HG03520 (cell line): ENCODE results near the gene PLCB1.

Experiments used
- ATAC-seq: cut with Tn5 transposase; IDR thresholded peaks from one replicate; pipeline ENCODE4 v1.9.1; 2021; ENCODE audit warnings: mild to moderate bottlenecking, moderate library complexity; ENCODE audit not compliant: unreplicated experiment

The PLCB1 gene

DNA sequence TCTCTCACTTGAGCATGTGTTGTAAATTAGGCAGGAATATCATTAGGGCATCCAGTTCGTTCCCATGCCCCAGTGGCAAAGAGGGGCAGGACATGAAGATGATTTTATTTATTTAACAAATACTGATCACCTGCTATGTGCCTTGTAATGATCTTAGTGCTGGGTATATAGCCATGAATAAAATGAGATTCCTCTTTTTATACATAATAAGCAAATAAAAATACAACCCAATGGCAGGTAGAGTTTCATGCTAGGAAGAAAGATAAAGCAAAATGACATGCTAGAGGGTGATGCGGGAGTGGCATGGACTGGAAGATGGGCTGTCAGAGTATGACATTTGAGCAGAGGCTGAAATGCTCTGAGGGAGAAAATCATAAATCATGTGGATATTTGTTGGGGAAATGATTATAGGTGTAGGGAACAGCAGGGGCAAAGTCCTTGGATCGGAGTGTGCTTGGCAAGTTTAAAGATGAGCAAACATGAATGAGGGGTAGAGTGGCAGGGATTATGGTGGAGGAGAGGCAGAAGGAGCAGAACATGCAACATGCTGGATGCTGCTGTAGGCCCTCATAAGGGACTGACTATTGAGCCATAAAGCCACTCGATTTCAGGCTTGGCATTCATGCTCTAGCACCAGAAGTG, 342.1 kb downstream of the PLCB1 start:
- ATAC-seq = no peak

DNA sequence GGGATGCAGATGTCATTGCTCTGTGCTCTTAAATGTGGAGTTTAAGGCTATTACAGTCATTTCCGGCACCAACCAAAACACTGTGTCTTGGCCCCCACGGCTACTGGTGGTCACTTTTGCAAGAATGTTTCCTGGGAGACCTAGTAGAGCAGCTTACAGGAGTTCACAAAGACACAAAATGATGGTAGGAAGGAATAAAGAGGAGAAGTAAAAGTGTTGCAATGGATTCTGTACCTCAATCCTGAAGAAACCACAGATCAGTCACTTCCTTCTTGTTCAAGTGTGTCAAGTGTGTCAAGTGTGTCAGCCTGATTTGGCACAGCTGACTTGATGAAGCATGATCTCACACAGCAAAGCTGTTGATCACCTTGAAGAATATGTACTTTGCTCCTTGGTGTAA, 344.0 kb downstream of the PLCB1 start:
- no peak for ATAC-seq

DNA sequence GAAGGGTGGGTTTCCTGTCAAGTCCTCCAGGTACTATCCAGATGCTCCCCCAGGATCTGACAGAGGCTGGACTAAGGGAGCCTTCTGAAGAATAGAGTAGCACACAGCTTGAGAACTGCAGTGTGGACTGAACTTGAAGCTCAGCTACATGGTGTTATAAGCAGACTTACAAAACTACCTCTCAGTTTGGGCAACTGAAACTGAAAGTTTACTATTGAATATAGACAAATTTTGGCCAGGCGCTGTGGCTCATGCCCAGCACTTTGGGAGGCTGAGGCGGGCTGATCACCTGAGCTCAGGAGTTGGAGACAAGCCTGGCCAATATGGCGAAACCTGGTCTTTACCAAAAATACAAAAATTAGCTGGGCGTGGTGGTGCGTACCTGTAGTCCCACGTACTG, 348.5 kb downstream of the PLCB1 start:
- ATAC-seq = no peak

DNA sequence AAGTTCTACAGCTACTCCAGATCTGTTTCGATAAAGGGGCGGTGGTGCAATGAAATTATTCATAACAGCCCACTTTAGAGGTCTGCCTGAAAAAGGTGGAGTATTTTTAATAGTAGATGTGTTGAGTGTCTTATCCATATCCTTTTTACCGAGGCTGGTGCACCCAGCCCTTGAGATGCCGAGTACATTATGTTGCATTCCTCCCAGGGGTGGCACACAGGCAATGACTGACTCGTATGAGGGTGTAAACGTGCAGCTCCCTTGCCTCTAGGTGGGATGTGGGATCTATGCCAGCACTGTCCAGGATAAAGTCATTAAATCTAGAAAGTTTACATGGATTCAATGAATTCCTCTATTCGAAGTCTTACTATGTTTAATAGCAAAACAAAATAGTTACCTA, 355.6 kb downstream of the PLCB1 start:
- no peak for ATAC-seq

DNA sequence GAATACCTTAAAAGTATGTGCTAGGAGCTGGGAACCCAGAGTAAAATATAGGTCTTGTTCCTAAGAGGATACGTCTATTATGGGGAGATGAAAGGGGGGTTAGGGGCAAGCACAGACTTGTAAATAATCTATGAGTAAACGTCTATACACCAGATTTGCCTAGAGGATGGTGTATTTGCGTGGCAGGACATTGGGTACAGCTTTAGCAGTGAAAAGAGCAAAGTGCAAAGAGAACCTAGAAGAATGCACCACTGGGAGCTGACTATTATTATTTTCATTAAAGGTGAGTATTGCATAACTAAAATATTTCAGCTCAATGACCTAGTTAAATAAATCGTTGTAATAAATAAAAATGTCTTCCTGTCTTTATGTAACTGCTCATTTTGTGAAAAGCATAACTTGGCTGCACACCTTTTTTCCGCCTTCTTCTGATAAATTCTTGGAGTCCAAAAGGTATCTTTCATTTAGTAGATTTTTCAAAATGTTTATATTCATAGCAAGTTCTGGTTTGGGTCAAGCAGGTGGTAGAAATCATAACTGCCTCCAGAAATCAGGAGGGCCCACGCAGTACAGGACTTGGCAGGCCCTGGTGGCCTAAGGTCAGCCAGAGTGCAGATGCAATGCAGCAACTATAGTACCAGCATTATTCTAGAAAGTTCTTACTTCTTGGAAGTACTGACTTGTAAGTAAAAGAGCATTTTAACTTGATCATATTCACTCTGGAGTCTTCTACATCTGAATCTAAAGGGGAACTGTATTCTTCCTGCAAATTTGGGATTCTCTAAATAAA, 357.2 kb downstream of the PLCB1 start:
- no peak for ATAC-seq

DNA sequence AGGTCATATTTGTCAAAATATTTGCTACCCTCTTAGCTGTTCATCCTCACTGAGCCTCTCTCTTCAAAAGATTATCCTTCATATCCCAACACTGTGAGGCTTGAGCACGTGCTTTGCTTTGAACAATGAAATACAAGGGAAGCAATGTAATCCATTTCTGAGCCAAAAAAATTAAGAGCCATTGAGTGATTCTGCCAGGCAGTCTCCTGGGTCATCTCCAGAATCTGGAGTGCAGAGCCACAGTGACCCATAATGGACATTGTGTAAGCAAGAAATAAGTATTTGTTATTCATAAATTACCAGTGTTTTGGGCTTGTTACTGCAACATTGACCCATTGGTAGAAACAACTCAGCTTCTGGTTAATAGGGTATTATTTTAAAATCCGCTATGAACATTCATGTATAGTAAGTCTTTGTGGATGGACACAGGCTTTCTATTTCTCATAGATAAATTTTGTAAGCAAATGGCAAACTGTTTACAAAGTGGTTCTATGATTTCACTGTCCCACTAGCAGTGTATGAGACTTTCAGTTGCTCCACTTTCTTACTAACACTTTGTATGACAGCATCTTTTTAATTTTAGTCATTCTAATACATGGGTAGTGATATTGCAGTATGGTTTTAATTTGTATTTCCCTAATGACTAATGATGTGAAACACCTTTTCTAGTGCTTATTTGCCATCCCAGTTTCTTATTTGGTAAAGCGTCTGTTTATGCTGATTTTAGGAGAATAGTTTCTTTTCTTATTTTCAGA, 358.2 kb downstream of the PLCB1 start:
- ATAC-seq = no peak

DNA sequence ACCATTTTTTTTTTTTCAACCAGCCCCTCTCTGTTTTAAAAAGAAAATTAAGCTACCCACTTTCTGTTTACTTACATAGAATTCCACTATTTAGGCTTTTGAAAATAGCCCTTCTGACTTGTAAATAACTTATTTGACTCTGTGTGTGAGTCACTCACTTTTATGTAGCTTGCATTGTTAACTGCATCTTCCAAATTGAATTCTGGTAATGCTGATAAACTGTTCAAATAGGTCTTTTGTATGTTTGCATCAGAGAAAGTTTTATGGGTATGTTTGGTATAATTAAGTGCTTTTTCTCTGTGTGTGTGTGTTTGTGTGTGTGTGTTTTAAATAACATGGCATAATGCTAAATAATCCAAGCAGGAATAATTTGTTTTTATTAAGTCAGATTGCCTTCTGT, 360.1 kb downstream of the PLCB1 start:
- ATAC-seq = no peak

DNA sequence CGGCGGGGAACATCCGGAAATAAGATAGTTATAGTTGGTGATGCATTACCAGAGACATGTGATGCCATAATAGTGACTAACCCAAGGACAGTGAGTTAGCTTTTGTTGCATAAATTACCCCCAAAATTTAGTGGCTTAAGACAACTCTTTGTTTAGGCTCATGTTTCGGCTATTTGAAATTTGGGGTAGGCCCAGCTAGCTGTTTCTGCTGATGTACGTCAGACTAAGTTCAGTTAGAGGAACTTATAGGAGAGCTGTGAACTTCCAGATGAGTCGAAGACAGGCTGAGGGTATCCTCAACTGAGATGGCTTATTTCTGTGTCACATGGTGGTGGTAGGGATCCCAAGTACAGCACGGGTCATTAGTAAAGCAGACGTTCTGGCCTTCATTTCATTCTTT, 366.5 kb downstream of the PLCB1 start:
- ATAC-seq = no peak

DNA sequence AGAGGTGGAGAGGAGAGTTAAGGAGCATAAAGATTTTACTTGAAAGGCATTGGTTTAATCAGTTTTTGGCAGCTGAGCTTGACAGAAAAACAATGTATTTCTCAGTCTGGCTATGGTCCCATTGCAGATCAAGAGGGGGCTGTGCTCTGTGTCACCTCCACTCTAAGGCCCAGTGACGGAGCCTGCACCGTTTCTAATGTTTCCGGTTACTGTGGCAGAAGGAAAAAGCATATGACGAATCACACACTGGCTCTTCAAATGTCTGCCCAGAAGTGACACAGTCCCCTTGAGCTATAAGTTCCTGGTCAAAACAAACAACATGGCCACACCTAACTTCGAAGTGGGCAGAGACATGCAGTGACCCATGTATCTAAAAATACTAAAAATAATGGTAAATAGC, 372.0 kb downstream of the PLCB1 start:
- ATAC-seq = no peak

DNA sequence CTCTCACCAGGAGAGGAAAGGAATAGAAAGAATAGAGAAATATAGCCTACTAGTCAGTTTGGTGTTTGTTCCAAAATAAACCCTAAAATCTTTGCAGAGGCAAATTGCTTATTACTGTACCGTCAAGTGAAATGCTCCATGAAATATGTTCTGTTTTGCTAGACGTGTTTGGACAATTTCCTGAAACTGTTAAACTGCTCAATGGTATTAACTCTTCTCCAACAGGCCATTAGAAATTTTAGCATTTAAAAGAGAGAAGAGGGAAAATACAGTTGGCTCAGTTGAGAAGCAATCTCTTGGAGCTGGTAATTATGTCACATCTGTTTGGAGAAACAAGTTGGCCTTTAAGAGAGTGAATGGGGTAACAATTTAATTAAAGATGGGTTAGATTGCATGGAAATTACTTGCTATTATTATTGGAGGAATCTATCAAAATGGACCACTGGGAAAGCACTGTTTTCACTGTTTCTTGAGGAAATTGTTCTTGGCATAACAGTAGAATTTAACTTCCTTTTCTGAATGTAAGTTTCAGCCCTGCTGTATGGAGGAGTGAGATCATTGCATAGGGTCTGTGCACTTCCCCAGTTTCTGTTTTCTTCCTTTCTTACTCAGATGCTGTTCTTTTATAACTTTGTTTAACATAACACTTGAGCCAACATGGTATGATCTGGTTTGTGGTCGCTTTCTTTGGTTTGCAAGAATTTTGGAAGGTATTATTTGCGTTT, 373.6 kb downstream of the PLCB1 start:
- no peak for ATAC-seq

DNA sequence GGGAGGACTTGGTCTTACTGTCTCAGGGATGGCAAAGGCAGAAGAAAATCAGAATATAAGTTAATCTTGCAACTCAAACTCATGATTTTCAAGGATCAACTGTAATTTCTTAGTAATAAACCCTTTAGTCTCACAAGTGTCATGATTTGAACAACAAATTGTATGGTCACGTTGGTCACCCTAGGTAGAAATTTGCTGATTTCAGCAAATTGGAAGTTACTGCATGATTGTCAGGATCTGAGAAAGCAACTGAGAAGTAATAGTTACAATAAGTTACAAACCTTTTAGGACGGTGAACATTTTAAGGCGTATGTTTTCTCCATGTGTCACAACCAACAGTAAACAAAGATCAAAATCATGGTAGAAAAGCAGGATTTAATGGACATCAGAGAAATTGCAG, 375.2 kb downstream of the PLCB1 start:
- no peak for ATAC-seq

DNA sequence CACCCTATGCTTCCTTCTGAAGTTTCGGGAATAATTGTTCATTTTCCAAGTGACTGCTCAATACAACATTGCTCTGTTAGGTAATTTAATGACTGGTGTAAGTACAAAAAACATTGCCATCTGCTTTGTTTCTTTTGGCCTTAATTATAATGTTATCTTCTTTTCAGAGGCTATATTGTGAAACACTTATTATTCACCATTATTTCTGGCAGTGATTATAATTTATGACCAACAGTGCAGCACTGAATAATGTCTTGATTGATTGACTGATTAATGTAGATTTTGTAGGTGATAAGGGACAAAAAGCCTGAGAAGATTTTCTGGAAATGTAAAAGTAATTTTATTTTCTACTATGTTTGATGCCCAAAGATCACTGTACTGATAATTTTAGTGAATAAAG, 377.7 kb downstream of the PLCB1 start:
- no peak for ATAC-seq

DNA sequence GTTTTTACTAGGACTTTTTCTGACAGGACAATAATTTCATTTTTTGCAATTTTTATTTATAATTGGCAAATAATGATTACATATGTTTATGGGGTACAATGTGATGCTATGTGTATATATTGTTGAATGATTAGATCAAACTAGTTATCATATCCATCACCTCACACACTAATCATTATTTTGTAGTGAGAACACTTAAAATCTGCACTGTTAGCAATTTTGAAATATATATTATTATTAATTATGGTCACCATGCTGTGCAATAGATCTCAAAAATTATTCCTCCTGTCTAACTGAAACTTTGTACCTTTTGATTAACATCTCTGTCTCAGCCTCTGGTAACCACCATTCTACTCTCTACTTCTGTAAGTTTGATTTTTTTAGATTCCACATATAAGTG, 378.7 kb downstream of the PLCB1 start:
- no peak for ATAC-seq

DNA sequence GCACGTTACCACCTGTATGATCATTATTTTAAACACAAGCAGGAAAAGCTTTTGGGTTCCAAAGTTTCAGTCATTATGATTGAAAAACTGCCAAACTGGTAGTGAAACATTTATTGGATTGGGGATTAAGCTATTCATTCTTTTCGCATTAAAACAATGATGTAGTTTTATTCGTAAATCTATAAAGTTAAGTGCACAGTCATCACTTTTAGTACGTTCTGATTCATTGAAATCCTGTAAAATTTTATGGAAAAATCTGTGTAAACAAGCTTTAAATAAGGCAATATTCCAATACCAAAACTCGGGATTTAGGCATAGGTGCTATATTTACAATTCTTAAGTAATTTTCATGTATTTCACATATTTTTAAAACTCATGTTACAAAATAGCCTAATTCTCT, 379.9 kb downstream of the PLCB1 start:
- ATAC-seq = no peak

DNA sequence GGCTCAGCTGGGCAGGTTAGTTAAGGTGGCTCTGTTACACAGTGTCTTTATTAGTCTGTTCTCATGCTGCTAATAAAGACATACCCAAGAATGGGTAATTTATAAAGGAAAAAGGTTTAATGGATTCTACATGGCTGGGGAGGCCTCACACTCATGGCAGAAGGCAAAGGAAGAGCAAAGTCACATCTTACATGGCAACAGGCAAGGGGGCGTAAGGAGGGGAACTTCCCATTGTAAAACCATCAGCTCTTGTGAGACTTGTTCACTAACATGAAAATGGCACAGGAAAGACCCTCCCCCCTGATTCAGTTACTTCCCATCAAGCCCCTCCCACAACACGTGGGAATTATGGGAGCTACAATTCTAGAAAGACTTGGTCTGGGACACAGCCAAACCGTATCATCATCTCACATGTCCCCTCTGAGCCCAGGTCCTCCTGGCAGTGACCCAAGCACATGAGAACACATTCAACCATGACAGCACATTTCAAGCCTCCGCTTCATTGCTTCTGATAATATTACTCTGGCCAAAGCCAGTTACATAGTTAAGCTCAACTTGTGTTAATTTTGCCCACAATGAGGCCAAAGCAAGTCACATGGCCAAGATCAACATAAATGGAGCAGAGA, 383.9 kb downstream of the PLCB1 start:
- ATAC-seq = no peak

DNA sequence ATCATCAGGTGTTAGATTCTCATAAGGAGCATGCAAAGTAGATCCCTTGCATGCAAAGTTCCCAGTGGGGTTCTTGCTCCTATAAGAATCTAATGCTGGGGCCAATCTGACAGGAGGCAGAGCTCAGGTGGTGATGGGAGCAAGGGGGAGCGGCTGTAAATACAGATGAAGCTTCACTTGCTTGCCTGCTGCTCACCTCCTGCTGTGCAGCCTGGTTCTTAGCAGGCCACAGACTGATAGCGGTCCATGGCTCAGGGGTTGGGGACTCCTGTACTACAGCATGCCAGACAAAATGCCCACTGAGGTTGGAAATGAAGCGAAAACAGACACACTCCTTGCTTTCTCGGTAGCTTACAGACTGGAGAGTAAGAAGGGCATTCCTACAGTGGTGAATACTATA, 386.8 kb downstream of the PLCB1 start:
- ATAC-seq = no peak

DNA sequence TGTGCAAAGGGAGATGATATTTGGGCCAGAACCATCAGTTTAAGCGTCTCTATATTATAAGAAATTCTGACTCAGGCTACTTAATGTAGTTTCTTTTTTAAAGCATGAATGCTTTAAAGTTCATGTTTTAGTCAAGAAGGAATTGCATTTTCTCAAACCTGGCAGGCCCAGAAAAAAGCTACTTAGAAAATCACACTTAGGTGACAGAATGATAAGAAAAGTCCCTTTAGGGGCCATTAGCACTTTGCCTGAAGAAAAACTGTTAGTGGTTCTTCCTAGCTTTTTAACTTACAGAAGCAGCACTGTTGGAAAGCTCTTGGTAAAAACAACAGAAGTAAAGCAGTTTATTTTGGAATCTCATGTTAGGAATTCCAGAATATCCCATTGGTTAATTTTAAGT, 387.8 kb downstream of the PLCB1 start:
- no peak for ATAC-seq

DNA sequence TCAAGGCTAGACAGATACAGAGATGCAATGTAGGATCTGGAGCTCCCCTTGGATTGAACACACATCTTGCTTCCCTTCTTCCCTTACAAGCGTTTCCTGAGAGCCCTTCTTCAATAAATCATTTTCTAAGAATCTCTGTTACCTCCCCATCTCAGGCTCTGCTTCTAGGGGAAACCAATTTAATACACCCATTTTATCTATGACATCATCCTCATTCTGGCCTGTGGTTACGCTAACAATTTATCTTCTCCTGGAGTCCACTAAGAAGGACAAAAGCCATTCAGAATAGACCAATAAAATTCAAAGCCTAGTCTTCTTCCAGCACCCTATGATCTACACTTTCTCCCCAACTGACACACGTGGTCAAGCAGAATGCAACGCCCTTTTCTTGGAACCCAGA, 390.1 kb downstream of the PLCB1 start:
- no peak for ATAC-seq

DNA sequence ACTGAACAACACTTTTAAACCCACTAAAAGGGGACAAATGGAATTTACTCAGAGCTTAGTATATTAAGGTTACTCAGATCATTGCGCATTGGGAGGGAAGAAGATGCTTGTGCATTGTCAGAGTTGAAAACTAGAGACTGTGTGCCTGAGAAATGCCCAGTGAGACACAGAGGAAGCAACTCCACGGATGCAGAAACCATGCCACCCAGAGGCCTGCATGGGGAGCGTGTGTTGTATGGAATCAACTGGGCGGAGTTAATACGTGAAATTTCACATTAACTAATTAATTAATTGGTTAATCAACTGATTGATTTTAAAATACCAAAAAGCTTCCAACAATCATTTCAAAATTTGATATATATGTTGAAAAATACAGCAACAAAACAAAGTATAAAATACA, 391.6 kb downstream of the PLCB1 start:
- no peak for ATAC-seq

DNA sequence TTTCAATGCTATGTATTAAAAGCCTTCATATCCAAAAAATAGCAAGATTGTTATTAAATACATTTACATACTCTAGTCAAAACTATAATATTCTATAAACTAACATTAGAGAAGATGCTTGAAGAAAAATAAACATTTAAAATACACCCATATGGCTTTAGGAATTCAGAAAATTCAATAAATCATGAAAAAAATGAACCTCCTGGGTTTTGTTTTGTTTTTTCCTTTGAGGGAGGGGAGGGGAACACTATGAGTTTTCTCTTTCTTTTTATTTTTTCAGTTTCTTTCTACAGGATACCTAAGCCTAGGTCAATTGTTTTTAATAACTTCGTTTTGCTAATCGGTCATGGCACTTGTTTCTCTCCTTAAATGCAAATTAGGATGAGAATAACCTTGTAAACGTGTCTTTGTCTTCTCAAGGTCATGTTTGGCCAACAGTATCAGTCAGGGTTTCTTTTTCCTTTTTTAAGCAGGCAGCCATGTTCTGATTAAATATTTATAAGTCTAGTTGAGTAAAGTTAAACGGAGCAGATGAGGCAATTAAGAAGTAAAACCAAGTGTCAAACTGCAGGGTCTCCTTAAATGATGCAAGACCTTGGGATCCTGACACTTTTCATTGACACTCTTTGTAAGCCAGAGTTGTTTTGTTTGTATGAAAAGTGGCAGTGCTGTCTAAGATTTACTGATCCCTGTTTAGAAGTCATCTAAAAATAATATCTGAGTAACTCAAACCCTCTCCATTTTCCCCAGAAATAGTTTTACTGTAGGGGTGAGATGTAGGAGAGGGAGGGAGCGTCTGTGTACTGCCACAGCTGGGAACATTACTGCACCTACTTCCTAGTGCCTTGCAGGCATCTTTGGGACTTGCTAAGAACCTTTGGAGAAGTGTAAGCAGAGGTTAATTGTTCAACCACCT, 392.3 kb downstream of the PLCB1 start:
- ATAC-seq = no peak
